ENCODE measurements around the gene SGMS2. TPM values are rescaled to one million over a fixed set of nuclear protein-coding genes. Genes with fewer than 3 reads are reported as not detected.
A peak's percentile ranks its signal among the peaks of the same experiment; 100 is the strongest.

SGMS2 gene
- total and polyA plus RNA-seq, 10 of the 15 experiments (the other 5 are each of a cell fraction or from before 2014, with no cell fraction given) = under 0.01 to 3.2 (median 0.17) TPM; not detected in 4

DNA sequence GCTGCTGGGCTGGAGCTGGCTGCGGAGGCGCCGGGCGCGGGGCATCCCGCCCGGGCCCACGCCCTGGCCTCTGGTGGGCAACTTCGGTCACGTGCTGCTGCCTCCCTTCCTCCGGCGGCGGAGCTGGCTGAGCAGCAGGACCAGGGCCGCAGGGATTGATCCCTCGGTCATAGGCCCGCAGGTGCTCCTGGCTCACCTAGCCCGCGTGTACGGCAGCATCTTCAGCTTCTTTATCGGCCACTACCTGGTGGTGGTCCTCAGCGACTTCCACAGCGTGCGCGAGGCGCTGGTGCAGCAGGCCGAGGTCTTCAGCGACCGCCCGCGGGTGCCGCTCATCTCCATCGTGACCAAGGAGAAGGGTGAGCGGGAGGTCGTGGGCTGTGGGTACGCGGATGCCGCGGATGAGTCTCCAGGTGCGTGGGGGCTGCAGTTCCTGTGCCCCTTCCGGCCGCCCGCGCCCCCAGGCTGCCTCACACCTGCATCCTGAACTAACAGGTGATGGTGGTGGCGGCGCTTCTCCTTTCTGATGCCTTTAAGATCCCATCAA, 107.1 kb downstream of the SGMS2 start:
- ChIA-PET POLR2A (no interaction called here), SMC1A (ENCODE audit: uncharacterized antibody, unreplicated experiment) (no interaction called here), CTCF (no interaction called here), RAD21 (ENCODE audit: unreplicated experiment) (no interaction called here)
- H2AFZ ChIP-seq (ENCODE audit: control insufficient read depth, low read depth, low read length) = peak overlapping the region; percentile 94
- no peaks in the 10 kb centered on the region for H3K79me2 ChIP-seq (ENCODE audit: control insufficient read depth, insufficient read depth, low read length)
- no peaks in the 10 kb centered on the region for H4K20me1 ChIP-seq (ENCODE audit: control insufficient read depth, insufficient read depth)
- H3K27me3 ChIP-seq (replicated peaks in 1 of 2; ENCODE audit: control insufficient read depth in 2 of 2, insufficient read depth in 2 of 2, low read length in 1 of 2) = peaks cover 0 to 2% of the 10 kb centered on the region in 2 experiments; a peak in 1 of 4 replicates
- FAIRE-seq (no peak), ATAC-seq (no peak; the same call in 2 of the 3 replicates), DNase-seq (ENCODE audit: low read depth, low spot score) (no peak)
- in situ Hi-C loops (cut with MboI) = no loop called here
- H3K9ac ChIP-seq (ENCODE audit: control insufficient read depth, insufficient read depth, low read length) = peak overlapping the region; percentile 57; the same call in 1 of the 2 replicates
- peak overlapping the region; percentile 73 for H3K4me3 ChIP-seq
- H3K9me3 ChIP-seq (replicated peaks; ENCODE audit: control insufficient read depth, insufficient read depth, low read length) = no peaks in the 10 kb centered on the region
- H3K27ac ChIP-seq (ENCODE audit: control insufficient read depth, insufficient read depth) = no peak overlapping the region; the same call in 1 of the 2 replicates
- H3K36me3 ChIP-seq (ENCODE audit: control insufficient read depth in 2 of 2, insufficient read depth in 2 of 2, low read length in 1 of 2) = no peaks in the 10 kb centered on the region
- BruUV-seq (replicated peaks) = no TSS peak
- peaks cover 10% of the 10 kb centered on the region; the same call in 1 of the 2 replicates for H3K4me1 ChIP-seq (ENCODE audit: control insufficient read depth, insufficient read depth, low read length)
- WGBS (ENCODE audit: insufficient coverage, insufficient replicate concordance, low lambda C conversion rate, missing lambda C conversion rate) = 0% methylated on average over 20 of the region's 45 CpGs
- peak overlapping the region; percentile 82 for H3K4me2 ChIP-seq (ENCODE audit: control insufficient read depth, insufficient read depth)
- intact Hi-C loops (cut with micrococcal nuclease; ENCODE audit: unreplicated experiment) = no loop called here
- TF ChIP-seq BHLHE40 (IDR thresholded peaks at IDR 0.05; ENCODE audit: borderline replicate concordance in 1 of 2, low read depth in 2 of 2, low read length in 1 of 2) = peak; percentile 47 to 84; a peak in 3 of 4 replicates
- TF ChIP-seq SMARCA5 (IDR thresholded peaks at IDR 0.05) = no peak
- TF ChIP-seq MYC (IDR thresholded peaks at IDR 0.05; ENCODE audit: insufficient read depth, insufficient read length, insufficient replicate concordance, low read length, severe bottlenecking) = peak; percentile 35
- no peak for TF ChIP-seq PML (IDR thresholded peaks at IDR 0.05; ENCODE audit: low read length)
- TF ChIP-seq ZNF622 (IDR thresholded peaks at IDR 0.05) = no peak
- TF ChIP-seq PAX5 (IDR thresholded peaks at IDR 0.05; ENCODE audit: borderline replicate concordance, low read depth, low read length) = no peak
- TF ChIP-seq, protein P1, sequence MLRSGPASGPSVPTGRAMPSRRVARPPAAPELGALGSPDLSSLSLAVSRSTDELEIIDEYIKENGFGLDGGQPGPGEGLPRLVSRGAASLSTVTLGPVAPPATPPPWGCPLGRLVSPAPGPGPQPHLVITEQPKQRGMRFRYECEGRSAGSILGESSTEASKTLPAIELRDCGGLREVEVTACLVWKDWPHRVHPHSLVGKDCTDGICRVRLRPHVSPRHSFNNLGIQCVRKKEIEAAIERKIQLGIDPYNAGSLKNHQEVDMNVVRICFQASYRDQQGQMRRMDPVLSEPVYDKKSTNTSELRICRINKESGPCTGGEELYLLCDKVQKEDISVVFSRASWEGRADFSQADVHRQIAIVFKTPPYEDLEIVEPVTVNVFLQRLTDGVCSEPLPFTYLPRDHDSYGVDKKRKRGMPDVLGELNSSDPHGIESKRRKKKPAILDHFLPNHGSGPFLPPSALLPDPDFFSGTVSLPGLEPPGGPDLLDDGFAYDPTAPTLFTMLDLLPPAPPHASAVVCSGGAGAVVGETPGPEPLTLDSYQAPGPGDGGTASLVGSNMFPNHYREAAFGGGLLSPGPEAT (IDR thresholded peaks at IDR 0.05; ENCODE audit: low read depth) = no peak
- TF ChIP-seq DPF2 (IDR thresholded peaks at IDR 0.05) = 0 out of 2 replicates have a peak, but pooled peaks have one; percentile 34
- TF ChIP-seq TCF3 (IDR thresholded peaks at IDR 0.05; ENCODE audit: borderline replicate concordance, insufficient read depth, low read depth, low read length) = no peak
- TF ChIP-seq POLR2AphosphoS5 (IDR thresholded peaks at IDR 0.05; ENCODE audit: low read length) = no peak
- TF ChIP-seq EED (IDR thresholded peaks at IDR 0.05; ENCODE audit: low read depth) = no peak
- no peak for TF ChIP-seq MTA3 (IDR thresholded peaks at IDR 0.05; ENCODE audit: borderline replicate concordance, low read length)
- TF ChIP-seq, protein P2, sequence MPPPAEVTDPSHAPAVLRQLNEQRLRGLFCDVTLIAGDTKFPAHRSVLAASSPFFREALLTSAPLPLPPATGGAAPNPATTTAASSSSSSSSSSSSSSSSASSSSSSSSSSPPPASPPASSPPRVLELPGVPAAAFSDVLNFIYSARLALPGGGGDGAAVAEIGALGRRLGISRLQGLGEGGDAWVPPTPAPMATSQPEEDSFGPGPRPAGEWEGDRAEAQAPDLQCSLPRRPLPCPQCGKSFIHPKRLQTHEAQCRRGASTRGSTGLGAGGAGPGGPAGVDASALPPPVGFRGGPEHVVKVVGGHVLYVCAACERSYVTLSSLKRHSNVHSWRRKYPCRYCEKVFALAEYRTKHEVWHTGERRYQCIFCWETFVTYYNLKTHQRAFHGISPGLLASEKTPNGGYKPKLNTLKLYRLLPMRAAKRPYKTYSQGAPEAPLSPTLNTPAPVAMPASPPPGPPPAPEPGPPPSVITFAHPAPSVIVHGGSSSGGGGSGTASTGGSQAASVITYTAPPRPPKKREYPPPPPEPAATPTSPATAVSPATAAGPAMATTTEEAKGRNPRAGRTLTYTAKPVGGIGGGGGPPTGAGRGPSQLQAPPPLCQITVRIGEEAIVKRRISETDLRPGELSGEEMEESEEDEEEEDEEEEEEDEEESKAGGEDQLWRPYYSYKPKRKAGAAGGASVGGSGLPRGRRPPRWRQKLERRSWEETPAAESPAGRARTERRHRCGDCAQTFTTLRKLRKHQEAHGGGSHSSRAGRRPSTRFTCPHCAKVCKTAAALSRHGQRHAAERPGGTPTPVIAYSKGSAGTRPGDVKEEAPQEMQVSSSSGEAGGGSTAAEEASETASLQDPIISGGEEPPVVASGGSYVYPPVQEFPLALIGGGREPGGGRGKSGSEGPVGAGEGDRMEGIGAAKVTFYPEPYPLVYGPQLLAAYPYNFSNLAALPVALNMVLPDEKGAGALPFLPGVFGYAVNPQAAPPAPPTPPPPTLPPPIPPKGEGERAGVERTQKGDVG (CRISPR knock-in tag; IDR thresholded peaks at IDR 0.05) = no peak
- TF ChIP-seq EGR1 (IDR thresholded peaks at IDR 0.05; ENCODE audit: borderline replicate concordance in 1 of 2, low read depth in 2 of 2, low read length in 2 of 2) = no peak
- 0 out of 2 replicates have a peak, but pooled peaks have one; percentile 20 for TF ChIP-seq IKZF1 (conservative IDR thresholded peaks at IDR 0.05)
- TF ChIP-seq RCOR1 (conservative IDR thresholded peaks at IDR 0.05; ENCODE audit: low read depth, low read length) = no peak
- TF ChIP-seq SMAD5 (IDR thresholded peaks at IDR 0.05; ENCODE audit: low read depth) = no peak
- TF ChIP-seq BRCA1 (IDR thresholded peaks at IDR 0.05; ENCODE audit: low read depth, low read length) = no peak
- no peak for TF ChIP-seq POLR2A (IDR thresholded peaks at IDR 0.05; ENCODE audit: low read depth, low read length)
- no peak for TF ChIP-seq POLR2AphosphoS2 (IDR thresholded peaks at IDR 0.05; ENCODE audit: low read depth, low read length)
- TF ChIP-seq, protein P3, sequence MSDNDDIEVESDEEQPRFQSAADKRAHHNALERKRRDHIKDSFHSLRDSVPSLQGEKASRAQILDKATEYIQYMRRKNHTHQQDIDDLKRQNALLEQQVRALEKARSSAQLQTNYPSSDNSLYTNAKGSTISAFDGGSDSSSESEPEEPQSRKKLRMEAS (IDR thresholded peaks at IDR 0.05; ENCODE audit: low read depth, low read length) = 0 out of 2 replicates have a peak, but pooled peaks have one; percentile 12
